K562 (cell line): ENCODE data around the gene ENO2. TPM values are rescaled to one million over a fixed set of nuclear protein-coding genes. Genes with fewer than 3 reads are reported as not detected.

Source experiments
- BRD4 ChIP-seq: fragments of 200-600 bp; sonication (generic); IDR thresholded peaks from 2 replicates; pipeline ENCODE4 v1.6.1; 2017; ENCODE audit warnings: inconsistent platforms
- DNMT1 ChIP-seq: fragments of 450-650 bp; IDR thresholded peaks from 2 replicates; pipeline ENCODE4 v1.6.1; 2016; ENCODE audit warnings: antibody characterized with exemption, mild to moderate bottlenecking
- FOS ChIP-seq: IDR thresholded peaks from 3 replicates; pipeline ENCODE4 v1.6.1; 2011; ENCODE audit not compliant: insufficient read length; ENCODE audit errors: extremely low read depth
- GATA2 ChIP-seq: sonication (generic); formaldehyde crosslinking; IDR thresholded peaks from 2 replicates; pipeline ENCODE4 v1.4.0; 2020; ENCODE audit warnings: mild to moderate bottlenecking, missing genetic modification reagents
- KDM4B ChIP-seq, 2 experiments: fragments of 450-650 bp in 1 of 2; sonication (generic) in 1 of 2; IDR thresholded peaks; 2 replicates each; pipeline ENCODE4 v1.6.1; 2016 to 2017; ENCODE audit warnings: borderline replicate concordance in 2 of 2, antibody characterized with exemption in 1 of 2, low read depth in 1 of 2, mild to moderate bottlenecking in 1 of 2
- MYBL2 ChIP-seq, 2 experiments: fragments of 450-650 bp in 1 of 2; sonication (generic) in 1 of 2; formaldehyde crosslinking in 1 of 2; IDR thresholded peaks; 2 replicates each; pipeline versions ENCODE4 v1.6.1 to v1.8.1; 2017 to 2022; ENCODE audit warnings: borderline replicate concordance in 1 of 2, inconsistent platforms in 1 of 2, low read depth in 1 of 2, mild to moderate bottlenecking in 1 of 2, missing genetic modification reagents in 1 of 2, moderate library complexity in 1 of 2
- MYNN ChIP-seq, 2 experiments: sonication (generic); formaldehyde crosslinking in 1 of 2; IDR thresholded peaks; 2 replicates each; pipeline versions ENCODE4 v1.5.0 to v1.6.1; 2016 to 2020; ENCODE audit warnings: antibody characterized with exemption in 1 of 2, missing genetic modification reagents in 1 of 2
- PHTF2 ChIP-seq: fragments of 250-450 bp; sonication (Bioruptor Pico); IDR thresholded peaks from 2 replicates; pipeline ENCODE4 v1.5.0; 2021; ENCODE audit warnings: mild to moderate bottlenecking
- RBFOX2 ChIP-seq: fragments of 200-400 bp; formaldehyde crosslinking; IDR thresholded peaks from 2 replicates; pipeline ENCODE4 v1.6.1; 2017; ENCODE audit warnings: low read depth, mild to moderate bottlenecking, low read length, moderate library complexity
- RCOR1 ChIP-seq, 2 experiments: IDR thresholded peaks; 2 replicates each; pipeline ENCODE4 v1.6.1; 2012; ENCODE audit warnings: low read depth in 2 of 2, low read length in 2 of 2, borderline replicate concordance in 1 of 2, improper control_type of control experiment in 1 of 2
- SLC30A9 ChIP-seq: fragments of 250-450 bp; sonication (Bioruptor Pico); IDR thresholded peaks from 2 replicates; pipeline ENCODE4 v1.8.0; 2022; ENCODE audit warnings: mild to moderate bottlenecking, moderate library complexity
- SRSF1 ChIP-seq: fragments of 200-400 bp; formaldehyde crosslinking; IDR thresholded peaks from 2 replicates; pipeline ENCODE4 v1.6.1; 2017; ENCODE audit warnings: mild to moderate bottlenecking, low read depth, low read length, moderate library complexity
- TSHZ1 ChIP-seq: fragments of 250-450 bp; sonication (Bioruptor Pico); IDR thresholded peaks from 2 replicates; pipeline ENCODE4 v1.4.0; 2020; ENCODE audit warnings: mild to moderate bottlenecking, moderate library complexity
- U2AF1 ChIP-seq: fragments of 200-400 bp; formaldehyde crosslinking; optimal IDR thresholded peaks from 2 replicates; pipeline ENCODE3; 2017; ENCODE audit warnings: mild to moderate bottlenecking, low read depth, low read length, moderate library complexity
- ZNF282 ChIP-seq: sonication (generic); formaldehyde crosslinking; IDR thresholded peaks from 2 replicates; pipeline ENCODE4 v1.8.1; 2023; ENCODE audit warnings: missing genetic modification reagents
- ZNF354B ChIP-seq: fragments of 250-450 bp; sonication (Bioruptor Pico); IDR thresholded peaks from 2 replicates; pipeline ENCODE4 v1.4.0; 2020
- ZNF384 ChIP-seq: IDR thresholded peaks from 2 replicates; pipeline ENCODE4 v1.6.1; 2012; ENCODE audit warnings: low read depth, low read length, improper control_type of control experiment
- polyA plus RNA-seq, 8 experiments: library from polyadenylated mRNA; depleted of rRNA in 4 of 8; stranded (reverse) in 5 of 8; unstranded in 3 of 8; fragments of >200 nt; fragmentation: Nextera tagmentation in 2 of 8; fragmentation: Illumina TruSeq in 1 of 8; extraction: Ambion mirVana in 2 of 8; extraction: Trizol in 1 of 8; gene quantifications; 2 replicates each; pipeline versions ENCODE4 v1.2.1 to v1.2.3, GENCODE V29; 2011 to 2014; ENCODE audit warnings: inconsistent platforms in 1 of 8, missing spikeins in 1 of 8
- total RNA-seq, 7 experiments: library from RNA; depleted of rRNA in 6 of 7; stranded (reverse); fragments of >200 nt in 6 of 7; fragmentation: Illumina TruSeq in 2 of 7; extraction: Trizol in 2 of 7; gene quantifications; 2 replicates each; pipeline versions ENCODE4 v1.2.1 to v1.2.3, GENCODE V29; 2011 to 2021; ENCODE audit warnings: low replicate concordance in 1 of 7
- TF ChIP-seq, protein P1 (sequence below): fragments of 450-650 bp; formaldehyde crosslinking; IDR thresholded peaks from 2 replicates; pipeline ENCODE4 v1.4.0; 2020; ENCODE audit warnings: mild to moderate bottlenecking
- TF ChIP-seq, protein P2 (sequence below): sonication (generic); formaldehyde crosslinking; IDR thresholded peaks from 2 replicates; pipeline ENCODE4 v1.8.0; 2022; ENCODE audit warnings: mild to moderate bottlenecking, missing genetic modification reagents, borderline replicate concordance
- TF ChIP-seq, protein P3 (sequence below): fragments of 450-650 bp; formaldehyde crosslinking; IDR thresholded peaks from 2 replicates; pipeline ENCODE4 v1.4.0; 2020; ENCODE audit warnings: mild to moderate bottlenecking, mixed read lengths

The ENO2 gene
- total and polyA plus RNA-seq, 9 of the 15 experiments (the other 6 are each of a cell fraction or from before 2014, with no cell fraction given), result 10.9 to 43.3 (median 21.0) TPM

DNA sequence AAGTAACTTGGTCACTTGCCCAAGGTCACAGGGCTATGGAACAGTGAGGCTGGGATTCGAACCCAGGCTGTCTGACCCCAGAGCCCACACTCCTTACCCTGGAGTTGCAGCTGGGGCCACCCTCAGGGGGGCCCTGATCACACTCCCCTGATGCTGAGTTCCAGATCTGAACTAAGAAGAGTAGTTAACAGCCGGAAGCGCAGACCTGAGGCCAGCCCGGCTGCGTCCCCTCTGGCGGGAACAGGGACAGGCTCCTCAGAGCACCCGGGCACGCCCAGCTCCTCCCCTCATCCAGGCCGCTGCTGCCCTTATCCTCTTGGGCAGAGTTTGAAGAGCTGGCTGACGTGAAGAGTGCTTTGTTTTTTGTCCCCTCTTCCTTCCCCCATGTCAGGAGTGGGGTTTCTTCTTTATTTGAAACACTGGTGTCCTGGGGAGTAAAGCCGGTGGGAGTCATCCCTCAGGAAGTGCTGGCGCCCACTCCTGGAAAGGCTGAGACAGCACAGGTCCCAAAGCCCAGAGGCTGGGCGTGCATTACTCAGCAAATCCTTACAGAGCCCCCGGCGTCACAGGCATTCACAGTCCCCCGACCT, 47.4 kb downstream of the ENO2 start (continued):
- TF ChIP-seq MYNN (IDR thresholded peaks at IDR 0.05) (no peak), MYNN (CRISPR knock-in tag; IDR thresholded peaks at IDR 0.05) (no peak), RBFOX2 (peak; percentile 80), MYBL2 (IDR thresholded peaks at IDR 0.05; ENCODE audit: low read depth) (no peak), MYBL2 (CRISPR knock-in tag; IDR thresholded peaks at IDR 0.05; ENCODE audit: borderline replicate concordance) (no peak), FOS (no peak), ZNF354B (no peak), DNMT1 (no peak), U2AF1 (no peak), ZNF384 (no peak), BRD4 (no peak), RCOR1 (IDR thresholded peaks at IDR 0.05; ENCODE audit: borderline replicate concordance in 1 of 2, low read depth in 2 of 2, low read length in 2 of 2) (0 out of 4 replicates have a peak, but pooled peaks of 1 of the 2 experiments have one; percentile 13), SRSF1 (no peak), SLC30A9 (CRISPR knock-in tag) (no peak), ZNF282 (CRISPR knock-in tag) (no peak), PHTF2 (CRISPR knock-in tag) (no peak), GATA2 (no peak), TSHZ1 (no peak), KDM4B (IDR thresholded peaks at IDR 0.05; ENCODE audit: borderline replicate concordance in 2 of 2, low read depth in 1 of 2) (peak in 1 of 2 experiments; percentile 47; a peak in 1 of 4 replicates)
- TF ChIP-seq, protein P1, sequence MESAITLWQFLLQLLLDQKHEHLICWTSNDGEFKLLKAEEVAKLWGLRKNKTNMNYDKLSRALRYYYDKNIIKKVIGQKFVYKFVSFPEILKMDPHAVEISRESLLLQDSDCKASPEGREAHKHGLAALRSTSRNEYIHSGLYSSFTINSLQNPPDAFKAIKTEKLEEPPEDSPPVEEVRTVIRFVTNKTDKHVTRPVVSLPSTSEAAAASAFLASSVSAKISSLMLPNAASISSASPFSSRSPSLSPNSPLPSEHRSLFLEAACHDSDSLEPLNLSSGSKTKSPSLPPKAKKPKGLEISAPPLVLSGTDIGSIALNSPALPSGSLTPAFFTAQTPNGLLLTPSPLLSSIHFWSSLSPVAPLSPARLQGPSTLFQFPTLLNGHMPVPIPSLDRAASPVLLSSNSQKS, result no peak
- TF ChIP-seq, protein P2, sequence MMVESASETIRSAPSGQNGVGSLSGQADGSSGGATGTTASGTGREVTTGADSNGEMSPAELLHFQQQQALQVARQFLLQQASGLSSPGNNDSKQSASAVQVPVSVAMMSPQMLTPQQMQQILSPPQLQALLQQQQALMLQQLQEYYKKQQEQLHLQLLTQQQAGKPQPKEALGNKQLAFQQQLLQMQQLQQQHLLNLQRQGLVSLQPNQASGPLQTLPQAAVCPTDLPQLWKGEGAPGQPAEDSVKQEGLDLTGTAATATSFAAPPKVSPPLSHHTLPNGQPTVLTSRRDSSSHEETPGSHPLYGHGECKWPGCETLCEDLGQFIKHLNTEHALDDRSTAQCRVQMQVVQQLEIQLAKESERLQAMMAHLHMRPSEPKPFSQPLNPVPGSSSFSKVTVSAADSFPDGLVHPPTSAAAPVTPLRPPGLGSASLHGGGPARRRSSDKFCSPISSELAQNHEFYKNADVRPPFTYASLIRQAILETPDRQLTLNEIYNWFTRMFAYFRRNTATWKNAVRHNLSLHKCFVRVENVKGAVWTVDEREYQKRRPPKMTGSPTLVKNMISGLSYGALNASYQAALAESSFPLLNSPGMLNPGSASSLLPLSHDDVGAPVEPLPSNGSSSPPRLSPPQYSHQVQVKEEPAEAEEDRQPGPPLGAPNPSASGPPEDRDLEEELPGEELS (CRISPR knock-in tag), result no peak
- TF ChIP-seq, protein P3, sequence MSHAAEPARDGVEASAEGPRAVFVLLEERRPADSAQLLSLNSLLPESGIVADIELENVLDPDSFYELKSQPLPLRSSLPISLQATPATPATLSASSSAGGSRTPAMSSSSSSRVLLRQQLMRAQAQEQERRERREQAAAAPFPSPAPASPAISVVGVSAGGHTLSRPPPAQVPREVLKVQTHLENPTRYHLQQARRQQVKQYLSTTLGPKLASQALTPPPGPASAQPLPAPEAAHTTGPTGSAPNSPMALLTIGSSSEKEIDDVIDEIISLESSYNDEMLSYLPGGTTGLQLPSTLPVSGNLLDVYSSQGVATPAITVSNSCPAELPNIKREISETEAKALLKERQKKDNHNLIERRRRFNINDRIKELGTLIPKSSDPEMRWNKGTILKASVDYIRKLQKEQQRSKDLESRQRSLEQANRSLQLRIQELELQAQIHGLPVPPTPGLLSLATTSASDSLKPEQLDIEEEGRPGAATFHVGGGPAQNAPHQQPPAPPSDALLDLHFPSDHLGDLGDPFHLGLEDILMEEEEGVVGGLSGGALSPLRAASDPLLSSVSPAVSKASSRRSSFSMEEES (CRISPR knock-in tag), result no peak
